Lower lobe of right lung (tissue), 2 donors: ENCODE measurements around the gene CD93. TPM values are rescaled to one million over a fixed set of nuclear protein-coding genes. Genes with fewer than 3 reads are reported as not detected.

Experiments
- ATAC-seq, 2 donors: fragments of 200-7000 bp; cut with Tn5 transposase; one replicate each; pipeline ENCODE4 v1.9.1; 2020 to 2022; ENCODE audit warnings: mild to moderate bottlenecking in 2 of 2, moderate library complexity in 2 of 2
- DNase-seq: peaks from one replicate; pipeline ENCODE4 v3.0.0-alpha.2; 2020
- H3K27ac ChIP-seq: fragments of 200-600 bp; one replicate; pipeline ENCODE4 v1.8.0; 2022
- H3K27me3 ChIP-seq: fragments of 200-600 bp; one replicate; pipeline ENCODE4 v1.8.0; 2022; ENCODE audit warnings: low read depth
- H3K36me3 ChIP-seq: fragments of 200-600 bp; one replicate; pipeline ENCODE4 v1.8.0; 2022; ENCODE audit warnings: mild to moderate bottlenecking
- H3K4me1 ChIP-seq: fragments of 200-600 bp; one replicate; pipeline ENCODE4 v1.8.0; 2022
- H3K4me3 ChIP-seq: fragments of 200-600 bp; one replicate; pipeline ENCODE4 v1.8.0; 2022; ENCODE audit warnings: mild to moderate bottlenecking
- H3K9me3 ChIP-seq: fragments of 200-600 bp; one replicate; pipeline ENCODE4 v1.8.0; 2022
- CTCF ChIP-seq: fragments of 200-600 bp; IDR thresholded peaks from one replicate; pipeline ENCODE4 v1.8.0; 2022; ENCODE audit warnings: antibody characterized with exemption, mild to moderate bottlenecking
- intact Hi-C: fragments of 100-400 bp; cut with DNase I; formaldehyde crosslinking; loops from one replicate; pipeline ENCODE4 v1.11.0; 2022
- total RNA-seq: library from RNA; stranded (reverse); fragmentation: NEBNext Ultra II Directional; extraction: Animal tissue kit (Norgen Biotek cat#: 25700); gene quantifications from one replicate; pipeline ENCODE4 v1.2.1, GENCODE V29; 2021
- donor health status: DM: no; HTN: yes; CAD: no; lungs with severe emphysema.

CD93 gene
- total RNA-seq, 1 donor from 2014 or later: 99.7 TPM

DNA sequence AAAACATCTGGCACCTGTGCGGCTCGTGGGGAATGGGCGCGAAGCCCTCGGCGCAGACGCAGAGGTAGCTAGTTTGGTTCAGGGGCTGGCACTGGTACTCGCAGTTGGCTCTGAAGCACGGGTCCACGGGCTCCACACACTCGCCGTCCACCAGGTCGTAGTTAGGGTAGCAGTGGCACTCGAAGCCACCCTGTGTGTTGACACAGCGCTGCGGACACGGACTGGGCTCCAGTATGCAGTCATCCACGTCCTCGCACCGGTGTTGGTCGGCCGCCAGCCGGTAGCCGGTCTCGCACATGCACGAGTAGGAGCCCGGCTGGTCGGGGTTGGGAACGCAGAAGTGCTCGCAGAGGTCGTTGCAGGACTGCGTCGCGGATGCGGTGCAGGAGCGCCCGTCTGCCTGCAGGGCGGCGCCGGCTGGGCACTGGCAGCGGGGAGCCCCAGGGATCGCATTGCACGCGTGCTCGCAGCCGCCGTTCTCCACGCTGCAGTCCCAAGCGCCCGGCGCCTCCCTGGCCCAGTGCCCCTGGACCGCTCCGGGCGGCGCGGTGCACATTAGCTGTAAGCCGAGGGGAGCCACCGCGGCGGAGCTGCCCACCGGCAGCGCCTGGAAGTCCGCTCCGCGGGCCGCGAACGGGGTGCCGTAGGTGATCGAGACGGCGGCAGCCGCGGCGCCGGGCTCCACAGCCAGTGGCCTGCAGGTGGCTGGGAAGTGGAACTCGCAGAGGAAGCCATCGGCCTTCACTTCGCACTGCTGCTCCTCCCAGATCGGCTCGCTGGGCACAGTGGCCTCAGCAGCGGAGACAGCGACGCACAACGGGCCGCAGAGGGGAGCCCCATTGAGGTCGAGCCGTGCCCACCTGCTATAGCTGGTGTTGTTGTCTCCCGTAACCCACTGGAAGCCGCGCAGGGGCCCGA is 37.6 kb downstream of the CD93 start:
- H3K27ac ChIP-seq: peak overlapping the region; percentile 91
- TF ChIP-seq CTCF: peak; percentile 70
- peak overlapping the region; percentile 69 for H3K4me3 ChIP-seq
- DNase-seq (peak; percentile 89), ATAC-seq (peak; percentile 65 to 75)
- peaks cover 47% of the 10 kb centered on the region for H3K4me1 ChIP-seq
- intact Hi-C loops: no loop called here
- H3K9me3 ChIP-seq: no peaks in the 10 kb centered on the region
- H3K36me3 ChIP-seq: no peaks in the 10 kb centered on the region
- peaks cover 25% of the 10 kb centered on the region for H3K27me3 ChIP-seq

GRCh38 chr20:23047738-23048214 is 38.3 kb downstream of the CD93 start:
- Histone ChIP-seq H3K4me1 (peaks cover 47% of the 10 kb centered on the region), H3K36me3 (no peaks in the 10 kb centered on the region), H3K27ac (peak overlapping the region; percentile 91), H3K27me3 (peaks cover 25% of the 10 kb centered on the region), H3K9me3 (no peaks in the 10 kb centered on the region), H3K4me3 (peak overlapping the region; percentile 69)
- DNase-seq: peak; percentile 74
- intact Hi-C loops: no loop called here
- ATAC-seq: no peak
- TF ChIP-seq CTCF: no peak

- Histone ChIP-seq H3K36me3 (no peaks in the 10 kb centered on the region), H3K4me1 (peaks cover 43% of the 10 kb centered on the region), H3K9me3 (no peaks in the 10 kb centered on the region), H3K4me3 (peak overlapping the region; percentile 69), H3K27me3 (peaks cover 25% of the 10 kb centered on the region), H3K27ac (peak overlapping the region; percentile 91)
- no peak for DNase-seq
- intact Hi-C loops: no loop called here
- ATAC-seq: no peak
- TF ChIP-seq CTCF: no peak
These were observed 39.0 kb downstream of the CD93 start for GRCh38 chr20:23047001-23047737.

DNA sequence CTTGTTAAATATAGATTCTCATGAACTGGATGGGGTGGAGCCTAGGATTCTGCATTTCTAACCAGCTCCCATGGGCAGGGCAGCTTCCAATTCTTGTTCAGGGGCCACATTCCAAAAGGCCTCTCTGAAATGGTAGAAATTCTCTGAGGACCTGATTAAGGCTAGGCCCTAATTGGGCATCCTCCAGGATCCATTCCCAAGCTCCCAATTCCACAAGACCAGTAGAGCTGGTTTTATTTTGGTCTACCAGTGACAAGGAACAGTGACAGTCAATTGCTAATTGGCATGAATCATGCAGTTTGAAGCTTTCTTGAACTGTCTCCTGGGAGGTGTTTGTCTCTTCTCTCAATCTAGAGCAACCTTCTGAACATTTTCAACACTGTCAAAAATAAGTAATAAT is 39.7 kb downstream of the CD93 start:
- Histone ChIP-seq H3K4me3 (peak overlapping the region; percentile 69), H3K9me3 (no peaks in the 10 kb centered on the region), H3K4me1 (peaks cover 37% of the 10 kb centered on the region), H3K27ac (peak overlapping the region; percentile 91), H3K27me3 (peaks cover 25% of the 10 kb centered on the region), H3K36me3 (no peaks in the 10 kb centered on the region)
- DNase-seq (no peak), ATAC-seq (no peak)
- TF ChIP-seq CTCF: no peak
- intact Hi-C loops: no loop called here

- TF ChIP-seq CTCF: no peak
- Histone ChIP-seq H3K27ac (no peak overlapping the region), H3K9me3 (no peaks in the 10 kb centered on the region), H3K4me3 (no peak overlapping the region), H3K27me3 (peaks cover 15% of the 10 kb centered on the region), H3K4me1 (peaks cover 17% of the 10 kb centered on the region), H3K36me3 (no peaks in the 10 kb centered on the region)
- ATAC-seq: no peak
- intact Hi-C loops: no loop called here
- DNase-seq: no peak
These were observed 42.7 kb downstream of the CD93 start for GRCh38 chr20:23043376-23043775.
